ENCODE data around the gene IWS1. TPM values are rescaled to one million over a fixed set of nuclear protein-coding genes. Genes with fewer than 3 reads are reported as not detected.

The IWS1 gene
- total and polyA plus RNA-seq, 10 donors: 18.8 to 59.7 (median 43.3) TPM

- H3K27ac ChIP-seq: no peak overlapping the region
- intact Hi-C loops (cut with DNase I; ENCODE audit: low total_unique reads): no loop called here
- no peak overlapping the region for H3K4me3 ChIP-seq
- WGBS, 5 donors: 86 to 90% (median 87%) methylated on average over 19 of the region's 19 CpGs
- H3K36me3 ChIP-seq: peaks cover 0 to 38% (median 5%) of the 10 kb centered on the region in 6 donors
- no peaks in the 10 kb centered on the region for H3K27me3 ChIP-seq (replicated peaks in 1 of 7)
- TF ChIP-seq POLR2AphosphoS5 (IDR thresholded peaks at IDR 0.05) (peak in 1 of 3 donors; percentile 28), POLR2A (IDR thresholded peaks at IDR 0.05) (no peak), CTCF (IDR thresholded peaks at IDR 0.05 in 8 of 11, conservative IDR thresholded peaks at IDR 0.05 in 3 of 11) (no peak)
- no peaks in the 10 kb centered on the region for H3K9me3 ChIP-seq
- DNase-seq: no peak
- H3K4me1 ChIP-seq: no peaks in the 10 kb centered on the region
Observed at GRCh38 chr2:127463155-127463991, 62.9 kb downstream of the IWS1 start.

- H3K9me3 ChIP-seq: no peaks in the 10 kb centered on the region
- intact Hi-C loops (cut with DNase I; ENCODE audit: low total_unique reads): no loop called here
- no peak for TF ChIP-seq CTCF (IDR thresholded peaks at IDR 0.05 in 8 of 11, conservative IDR thresholded peaks at IDR 0.05 in 3 of 11)
- TF ChIP-seq POLR2AphosphoS5 (IDR thresholded peaks at IDR 0.05): no peak
- TF ChIP-seq POLR2A (IDR thresholded peaks at IDR 0.05): no peak
- peaks cover 0 to 29% (median 2%) of the 10 kb centered on the region in 6 donors for H3K36me3 ChIP-seq
- no peak for DNase-seq
- H3K4me3 ChIP-seq: no peak overlapping the region
- no peaks in the 10 kb centered on the region for H3K27me3 ChIP-seq (replicated peaks in 1 of 7)
- WGBS, 5 donors: 65 to 89% (median 74%) methylated on average over 3 of the region's 3 CpGs
- no peaks in the 10 kb centered on the region for H3K4me1 ChIP-seq
- no peak overlapping the region for H3K27ac ChIP-seq
Observed at GRCh38 chr2:127462461-127462860, 63.8 kb downstream of the IWS1 start.

- intact Hi-C loops (cut with DNase I; ENCODE audit: low total_unique reads): no loop called here
- no peaks in the 10 kb centered on the region for H3K27me3 ChIP-seq (replicated peaks in 1 of 7)
- H3K27ac ChIP-seq: no peak overlapping the region
- H3K36me3 ChIP-seq: peaks cover 0 to 34% (median 0%) of the 10 kb centered on the region in 6 donors
- no peaks in the 10 kb centered on the region for H3K4me1 ChIP-seq
- DNase-seq: no peak
- WGBS, 5 donors: 90 to 95% (median 91%) methylated on average over 12 of the region's 12 CpGs
- H3K9me3 ChIP-seq: no peaks in the 10 kb centered on the region
- TF ChIP-seq POLR2A (IDR thresholded peaks at IDR 0.05): no peak
- no peak for TF ChIP-seq POLR2AphosphoS5 (IDR thresholded peaks at IDR 0.05)
- TF ChIP-seq CTCF (IDR thresholded peaks at IDR 0.05 in 8 of 11, conservative IDR thresholded peaks at IDR 0.05 in 3 of 11): no peak
- H3K4me3 ChIP-seq: no peak overlapping the region
Observed at GRCh38 chr2:127456960-127457359, 69.3 kb downstream of the IWS1 start.
